Hematopoietic multipotent progenitor cell treated with erythropoietin and hydrocortisone succinate and interleukin-3 and kit ligand, for 6 days (in vitro differentiated cells): ENCODE data around the gene OGA.
"Not testable (repeated sequence)": the region's sequence is repeated elsewhere in the genome, so short reads cannot be mapped to it uniquely, and the experiment has no call there.

ENCODE experiments used
- DNase-seq: peaks from one replicate; pipeline ENCODE4 v3.0.0-alpha.2; 2015

Gene OGA

DNA sequence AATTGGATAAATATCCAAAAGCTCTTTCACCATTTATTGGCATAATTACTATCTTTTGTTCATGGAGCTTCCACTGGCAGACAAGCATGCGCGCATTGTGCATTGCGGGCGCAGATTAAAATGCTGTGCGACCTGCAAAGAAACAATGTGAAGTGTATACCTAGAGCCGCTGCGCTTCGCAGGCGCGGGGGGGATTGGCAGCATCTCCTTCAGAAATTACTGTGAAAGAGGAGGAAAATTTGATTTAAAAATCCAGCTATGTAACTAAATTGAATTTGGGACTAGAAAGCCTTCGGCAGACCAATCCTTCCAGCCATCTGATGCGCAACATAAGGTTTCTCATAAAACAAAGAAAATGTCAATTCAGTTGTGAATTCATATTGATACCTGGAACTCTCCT is 24.7 kb downstream of the OGA start:
- no peak for DNase-seq

DNA sequence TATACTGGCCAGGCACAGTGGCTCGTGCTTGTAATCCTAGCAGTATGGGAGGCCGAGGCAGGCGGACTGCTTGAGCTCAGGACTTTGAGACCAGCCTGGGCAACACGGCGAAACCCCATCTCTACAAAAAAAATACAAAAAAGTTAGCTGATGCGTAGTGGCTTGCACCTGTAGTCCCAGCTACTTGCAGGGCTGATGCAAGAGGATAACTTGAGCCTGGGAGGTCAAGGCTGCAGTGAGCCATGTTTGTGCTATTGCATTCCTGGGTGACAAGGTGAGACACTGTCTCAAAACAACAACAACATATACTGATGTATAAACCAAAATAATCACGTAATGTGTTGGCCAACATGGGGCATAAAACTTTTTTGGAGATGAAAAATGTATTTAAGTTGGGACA is 28.6 kb downstream of the OGA start:
- no peak for DNase-seq

DNA sequence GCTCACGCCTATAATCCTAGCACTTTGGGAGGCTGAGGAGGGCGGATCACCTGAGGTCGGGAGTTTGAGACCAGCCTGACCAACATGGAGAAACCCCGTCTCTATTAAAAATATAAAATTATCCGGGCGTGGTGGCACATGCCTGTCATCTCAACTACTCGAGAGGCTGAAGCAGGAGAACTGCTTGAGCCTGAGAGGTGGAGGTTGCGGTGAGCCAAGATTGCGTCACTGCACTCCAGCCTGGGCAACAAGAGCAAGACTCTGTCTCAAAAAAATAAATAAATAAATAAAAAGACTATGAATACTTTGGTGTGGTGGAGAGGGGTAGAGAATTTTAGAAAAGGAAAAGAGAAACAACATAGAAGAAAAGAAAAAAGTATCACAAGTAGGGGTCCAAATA is 29.0 kb downstream of the OGA start:
- not testable (repeated sequence) for DNase-seq

DNA sequence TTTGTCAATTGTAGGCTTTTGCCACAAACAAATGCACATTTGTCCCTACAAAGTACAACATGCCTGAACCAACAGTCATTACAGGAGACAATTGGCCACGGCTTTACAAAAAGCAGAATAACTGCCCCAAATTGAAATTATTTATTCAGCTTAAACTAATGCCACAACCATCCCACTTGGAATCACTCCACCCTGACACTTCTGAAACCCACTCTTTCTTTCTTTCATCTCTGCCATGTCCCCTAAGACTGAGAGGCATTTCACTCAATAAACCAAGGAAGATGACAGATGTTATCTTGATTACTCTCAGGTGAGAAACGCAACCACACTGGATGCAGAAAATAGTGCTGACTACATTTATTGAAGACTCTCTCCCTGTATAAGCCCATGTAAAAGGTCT is 32.4 kb downstream of the OGA start:
- no peak for DNase-seq

DNA sequence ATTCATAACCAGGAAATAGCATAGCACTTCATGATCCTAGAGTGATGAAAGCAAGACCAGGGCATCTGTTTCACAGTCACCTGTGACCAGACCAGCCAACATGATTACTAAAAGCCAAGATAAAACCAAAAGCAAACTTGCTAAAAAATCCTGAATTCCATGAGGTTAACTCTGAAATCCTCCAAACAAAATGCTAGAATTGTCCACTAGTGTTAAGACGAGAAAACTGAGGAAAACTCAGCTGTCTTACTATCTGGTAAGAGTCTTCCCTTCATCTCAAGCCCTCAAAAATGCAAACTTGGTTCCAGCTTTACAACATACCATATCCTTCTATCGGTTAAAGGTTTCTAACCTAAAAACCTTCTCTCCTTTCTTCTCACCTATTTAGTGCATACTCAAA is 33.7 kb downstream of the OGA start:
- no peak for DNase-seq

DNA sequence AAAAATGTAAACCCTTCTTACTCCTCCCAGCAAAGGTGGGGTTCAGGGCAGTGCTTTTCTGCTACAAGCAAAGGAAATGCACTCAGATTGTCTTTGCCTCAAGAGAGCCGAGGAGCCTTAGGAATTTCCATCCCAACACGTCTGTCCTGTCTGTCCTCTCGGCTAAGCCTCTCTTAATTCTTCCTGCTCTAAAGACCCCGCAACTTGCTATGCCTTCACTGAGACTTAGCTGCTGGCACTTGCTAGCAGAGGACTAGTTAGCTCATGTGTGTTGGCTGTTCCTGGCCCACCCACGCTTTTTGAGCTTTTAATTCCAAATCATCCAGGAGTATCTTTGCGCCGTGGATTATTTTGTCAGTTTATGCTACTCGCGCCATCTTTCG is 34.5 kb downstream of the OGA start:
- DNase-seq: no peak

DNA sequence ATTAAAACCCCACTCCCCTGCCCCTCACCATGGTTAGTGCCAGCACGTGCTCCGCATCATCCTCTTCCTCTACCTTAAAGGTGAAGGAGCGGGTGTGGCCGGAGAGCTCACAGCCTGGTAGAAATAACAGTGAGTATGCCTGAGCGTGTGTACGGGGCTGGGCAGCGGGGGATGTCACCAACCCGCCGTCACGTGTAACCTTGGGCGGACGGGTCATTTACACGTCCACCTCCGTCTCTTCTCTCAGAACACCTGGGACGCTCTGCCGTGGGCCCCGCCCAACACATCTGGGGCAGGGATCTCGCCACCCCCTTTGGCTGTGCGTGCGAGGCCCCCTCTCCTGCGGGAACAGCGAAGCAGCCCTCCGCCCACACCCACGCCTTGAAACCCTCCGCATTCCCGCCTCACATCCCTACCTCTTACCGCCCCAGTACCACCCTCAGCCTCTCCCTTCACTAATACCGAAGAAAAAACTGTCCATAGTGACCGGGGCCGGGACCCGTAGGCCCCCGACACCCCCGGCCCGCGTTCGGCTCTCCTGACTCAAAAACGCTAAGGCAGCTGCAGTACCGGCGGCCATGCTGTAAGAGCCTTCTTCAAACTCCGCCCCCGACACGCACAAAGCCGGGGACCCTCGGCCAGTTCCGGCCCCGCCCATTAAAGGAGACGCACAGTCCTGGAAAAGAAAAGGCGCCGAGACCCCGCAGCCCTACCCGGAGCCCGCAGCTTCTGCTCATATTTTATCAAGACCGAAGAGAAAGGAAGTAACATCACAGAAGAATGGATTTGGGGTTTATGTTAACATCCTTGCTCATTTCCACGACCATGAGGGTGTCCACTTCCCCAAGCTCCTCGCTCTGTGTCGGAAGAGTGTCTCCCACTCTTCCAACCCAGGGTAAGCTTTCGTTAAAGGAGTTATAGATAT is 35.2 kb downstream of the OGA start, which contains the start of gene NPM3:
NPM3 (minus strand) TSS at position 636 of the 925 bp plus-strand sequence; CDS start at position 580, 56 bp downstream.
- peak; percentile 94 for DNase-seq

DNA sequence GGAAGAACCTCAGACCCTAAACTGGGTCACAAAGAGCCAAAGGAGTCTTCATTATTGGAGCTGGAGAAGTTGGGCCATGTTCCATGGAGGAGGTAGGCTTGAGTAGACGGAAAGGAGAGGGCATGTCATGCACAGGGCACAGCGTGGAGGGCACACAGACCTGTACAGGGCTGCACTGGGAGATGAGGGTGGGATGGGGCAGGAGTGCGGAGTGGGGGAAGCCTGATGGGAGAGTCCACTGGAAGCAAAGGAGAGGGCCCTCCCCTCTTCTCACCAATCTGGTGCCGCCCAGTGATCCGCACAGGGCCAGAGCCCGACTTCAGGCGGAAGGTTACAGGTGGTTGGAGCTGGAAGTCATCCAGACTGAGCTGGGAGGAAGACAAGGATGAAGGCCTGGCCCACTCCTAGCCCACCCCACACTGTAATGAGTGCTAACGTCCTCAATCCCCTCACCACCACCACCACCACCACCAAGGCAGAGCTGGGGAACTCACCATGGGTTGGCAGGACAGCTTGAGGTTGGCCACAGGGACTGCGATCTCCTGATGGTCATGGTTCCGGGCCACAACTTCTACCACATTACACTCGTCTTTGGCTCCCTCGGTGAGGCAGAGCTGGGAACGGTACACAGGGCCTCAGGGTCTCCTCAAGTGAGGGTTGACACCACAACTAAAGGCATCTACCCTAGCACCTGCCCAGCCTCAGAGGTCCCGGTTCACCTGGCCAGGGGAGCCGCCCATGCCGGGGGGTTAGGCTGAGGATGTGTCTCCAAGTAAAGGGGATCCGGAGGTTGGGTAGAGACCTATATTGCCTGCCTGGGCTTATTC is 36.0 kb downstream of the OGA start:
- DNase-seq: no peak

DNA sequence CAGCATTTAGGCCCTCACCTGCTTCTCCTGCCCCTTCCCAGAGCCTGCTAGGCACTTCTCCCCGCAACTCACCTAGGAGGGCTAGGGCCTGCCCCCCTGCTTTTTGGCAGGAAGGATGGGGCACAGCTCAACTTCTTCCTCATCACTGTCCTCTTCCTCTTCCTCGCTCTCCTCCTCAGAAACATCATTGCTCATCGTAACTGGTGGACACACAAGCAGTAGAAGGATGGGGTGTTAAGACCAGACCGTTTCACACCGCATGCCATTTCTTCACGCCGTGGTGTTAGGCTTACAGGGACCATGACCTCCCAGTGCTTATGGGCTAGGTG is 36.6 kb downstream of the OGA start:
- no peak for DNase-seq

DNA sequence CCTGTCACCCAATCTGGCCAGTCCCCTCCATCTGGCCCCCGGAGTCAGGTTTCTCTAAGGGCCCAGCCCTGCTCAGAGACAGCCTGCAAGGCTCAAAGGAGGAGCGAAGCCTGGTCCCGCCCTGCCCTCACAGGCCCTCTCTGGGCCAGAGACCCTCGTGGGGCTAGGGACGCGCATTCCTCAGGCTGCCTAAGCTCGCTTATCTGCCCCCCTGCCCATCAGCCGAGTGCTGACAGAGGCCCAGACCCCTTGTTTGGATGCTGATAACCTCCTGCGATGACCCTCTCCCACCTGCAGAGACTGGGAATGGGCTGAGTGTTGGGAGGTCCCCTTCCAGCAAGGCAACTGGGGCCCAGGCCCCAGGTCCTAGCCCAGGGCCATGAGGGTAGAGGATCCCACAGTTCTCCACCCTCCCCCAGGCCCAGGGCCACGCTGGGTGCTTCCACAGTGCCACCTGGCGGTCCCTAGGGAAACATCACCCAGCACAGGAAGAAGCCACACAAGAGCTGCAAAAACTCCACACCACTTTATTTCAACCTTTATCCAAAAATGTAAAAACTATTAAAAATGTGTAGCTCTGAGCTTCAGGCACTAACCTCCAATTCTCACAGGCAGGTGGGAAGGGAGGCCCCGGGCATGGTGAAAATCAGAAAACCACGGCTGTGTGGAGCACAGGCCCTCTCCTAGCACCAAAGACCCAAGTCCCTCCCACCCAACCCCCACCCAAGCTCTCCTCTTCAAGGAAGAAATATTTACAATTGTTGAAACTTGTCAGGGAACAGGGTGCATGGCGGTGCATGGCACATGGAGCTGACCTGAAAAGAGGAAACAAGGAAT is 37.2 kb downstream of the OGA start:
- DNase-seq: peak; percentile 84

DNA sequence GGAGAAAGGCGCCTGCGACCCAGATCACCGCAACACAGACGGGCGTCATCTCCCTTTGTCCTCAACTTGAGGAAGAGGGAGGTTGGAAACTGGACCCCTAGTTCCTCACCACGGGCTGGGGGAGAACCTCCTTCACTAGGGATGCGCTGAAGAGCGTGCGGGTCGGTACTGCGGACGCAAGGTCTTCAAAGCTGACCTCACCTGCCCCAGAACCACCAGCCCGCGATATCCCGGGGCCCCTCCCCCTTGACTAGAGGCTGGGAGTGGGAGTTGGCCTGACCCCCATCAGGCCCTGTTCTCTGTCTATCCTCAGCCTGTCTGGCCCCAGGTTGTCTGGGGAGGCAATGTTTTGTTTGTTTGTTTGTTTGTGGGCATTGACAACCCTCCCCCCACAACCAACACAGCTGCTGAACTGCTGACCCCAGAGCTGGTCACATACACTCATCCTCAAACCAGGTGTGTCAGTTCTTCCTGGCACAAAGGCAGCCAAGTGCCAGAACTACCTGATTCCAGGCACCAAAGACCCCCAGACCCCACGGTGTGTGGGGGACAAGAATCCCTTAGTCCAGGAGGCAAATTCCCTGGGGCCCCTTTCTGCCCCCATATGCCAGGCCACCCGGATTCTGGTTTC is 37.9 kb downstream of the OGA start:
- no peak for DNase-seq

DNA sequence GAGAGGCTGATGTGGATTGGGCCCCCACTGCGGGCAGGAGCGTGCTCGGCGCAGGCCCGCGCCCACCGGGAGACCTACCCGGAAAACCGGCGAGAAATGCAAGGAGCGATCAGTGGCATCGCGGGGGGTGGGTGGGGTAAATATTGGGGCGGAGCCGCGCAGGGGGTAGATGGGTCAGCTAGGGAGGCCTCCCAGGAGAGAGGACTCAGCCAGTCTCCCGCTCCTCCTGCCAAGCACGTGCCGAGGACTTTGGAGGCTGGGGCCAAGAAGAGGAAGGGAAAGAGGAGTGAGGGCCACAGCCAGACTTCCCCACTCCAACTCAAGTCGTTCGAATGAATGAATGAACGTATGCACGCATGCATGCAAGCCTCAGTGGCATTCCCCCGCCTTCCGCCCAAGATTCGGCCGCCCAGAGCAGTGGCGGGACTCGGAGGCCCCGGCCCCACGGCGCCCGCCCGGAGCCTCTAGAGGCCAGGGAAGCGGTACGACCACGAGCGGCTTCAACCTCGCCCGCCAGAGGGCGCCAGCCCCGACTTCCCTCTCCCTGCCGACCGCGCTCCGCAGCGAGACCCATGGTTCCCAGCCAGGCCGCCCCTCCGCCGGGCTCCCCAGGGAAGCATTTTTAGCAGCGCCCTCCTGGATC is 38.6 kb downstream of the OGA start:
- DNase-seq: peak; percentile 86

DNA sequence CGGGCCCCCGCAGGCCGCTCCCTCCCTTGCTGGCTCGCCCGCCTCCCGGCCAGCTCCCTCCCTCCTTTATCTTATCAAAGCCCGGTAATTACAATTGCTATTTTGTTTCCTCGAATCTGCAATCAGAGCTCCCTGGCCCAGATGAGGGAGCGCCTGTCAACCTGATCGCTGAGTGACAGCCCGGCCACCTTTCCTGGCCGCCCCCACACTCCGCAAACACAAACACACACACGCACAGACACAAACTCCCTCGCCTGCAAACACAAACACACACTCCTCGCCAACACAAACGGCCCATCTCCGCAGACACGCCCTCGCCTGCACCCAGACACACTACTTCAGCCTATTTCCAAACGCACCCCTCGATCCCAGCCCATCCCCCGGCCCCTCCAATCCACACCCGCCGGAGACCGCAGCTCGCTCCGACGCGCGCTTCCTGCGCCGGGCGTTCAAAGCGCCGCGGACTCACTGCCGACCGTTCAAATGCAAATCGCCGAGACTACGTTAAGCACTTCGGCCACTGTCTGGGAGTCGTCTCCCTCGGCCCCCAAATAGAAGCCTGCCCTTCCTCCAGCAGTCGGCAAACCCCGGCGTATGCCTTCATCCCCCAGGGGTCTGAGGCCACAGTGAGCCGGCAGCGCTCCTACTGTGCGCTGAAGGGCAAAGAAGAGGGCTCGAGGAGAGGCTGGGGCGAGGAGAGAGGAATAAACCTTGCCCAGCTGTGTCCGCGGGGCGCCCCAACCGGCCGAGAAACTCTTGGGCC is 39.3 kb downstream of the OGA start:
- peak; percentile 65 for DNase-seq

DNA sequence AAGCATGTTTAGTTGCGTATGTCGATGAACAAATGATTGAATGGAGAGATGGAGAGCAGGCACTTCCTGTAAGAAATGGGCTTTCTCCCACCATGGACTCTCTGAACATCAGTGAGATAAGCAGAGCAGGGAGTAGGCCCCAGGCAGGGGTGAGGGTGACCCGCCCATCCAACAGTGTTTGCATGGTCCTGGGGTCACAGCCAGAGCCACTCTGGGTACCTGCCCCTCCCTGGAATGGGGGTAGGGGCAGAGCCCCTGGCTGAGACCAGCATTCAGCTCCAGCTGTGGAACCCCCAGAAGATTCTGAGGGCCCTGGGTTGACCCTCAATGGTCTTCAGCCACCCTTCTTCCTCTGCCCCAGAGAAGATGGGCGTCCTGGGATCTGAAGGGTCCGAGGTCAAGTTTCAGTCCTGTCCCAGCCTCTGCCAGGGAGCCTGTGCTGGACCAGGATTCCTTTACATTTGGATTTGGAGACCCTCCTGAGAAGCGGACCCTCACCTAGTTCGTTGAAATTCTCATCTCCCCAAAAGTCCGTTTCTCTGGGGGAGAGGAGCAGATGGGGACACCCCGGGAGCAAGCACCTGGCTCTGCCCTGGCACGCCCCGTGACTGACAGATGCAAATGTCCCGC is 40.0 kb downstream of the OGA start:
- no peak for DNase-seq

DNA sequence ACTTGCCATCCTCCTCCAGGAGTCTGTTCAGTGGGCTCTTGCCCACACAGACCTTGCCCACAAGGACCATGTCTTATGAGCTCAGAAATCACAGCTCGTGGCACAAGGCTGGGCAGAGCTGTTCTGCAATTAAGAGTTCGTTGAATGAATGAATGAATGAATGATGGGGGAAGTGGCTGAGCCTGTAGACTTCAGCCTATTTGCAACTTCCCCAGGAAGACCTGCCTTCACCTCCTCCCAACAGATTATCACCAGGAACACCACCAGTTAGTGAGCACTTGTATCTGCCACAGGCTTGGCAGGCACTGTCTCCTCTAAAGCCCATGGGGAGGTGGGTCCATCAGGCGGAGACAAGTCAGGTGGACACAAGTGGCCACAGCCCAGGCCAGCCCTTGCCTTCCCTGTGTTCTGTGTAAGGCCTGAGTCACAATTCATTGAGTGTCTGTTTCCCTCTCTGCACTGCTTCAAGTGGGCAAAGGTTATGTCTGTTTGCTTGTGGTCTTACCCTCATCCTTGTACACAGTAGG is 40.6 kb downstream of the OGA start:
- DNase-seq: no peak

DNA sequence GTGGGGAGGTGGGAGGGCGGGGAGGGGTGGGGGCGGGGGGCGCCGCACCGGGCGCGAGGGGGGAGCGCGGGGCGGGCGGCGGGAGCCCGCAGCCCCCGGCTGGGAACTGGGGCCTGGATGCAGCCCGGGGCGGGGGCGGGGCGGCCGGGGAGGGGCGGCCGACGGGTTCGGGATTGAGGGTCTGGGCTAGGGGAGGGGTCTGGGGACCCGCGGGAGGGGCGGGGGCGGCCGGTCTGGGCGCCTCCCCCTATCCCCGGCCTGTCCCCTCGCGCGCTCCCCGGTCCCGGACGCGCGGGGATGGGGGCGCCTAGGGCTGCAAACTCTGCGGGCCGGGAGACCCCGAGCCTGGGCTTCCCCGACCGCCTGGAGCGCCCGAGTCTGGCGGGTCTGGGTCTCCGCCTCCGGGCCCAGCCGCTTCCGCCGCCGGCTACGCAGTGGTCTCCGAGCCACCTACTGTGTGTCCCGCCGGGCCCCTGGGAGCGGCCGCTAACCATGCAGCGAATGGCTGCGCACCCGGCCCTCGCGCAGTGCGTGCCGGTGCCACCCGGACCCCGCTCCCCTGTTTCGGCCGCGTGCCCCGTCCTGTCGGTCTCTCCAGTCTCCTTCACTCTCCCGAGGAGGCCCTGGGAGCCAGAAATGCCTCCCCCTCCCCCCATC is 42.0 kb downstream of the OGA start:
- DNase-seq: no peak

DNA sequence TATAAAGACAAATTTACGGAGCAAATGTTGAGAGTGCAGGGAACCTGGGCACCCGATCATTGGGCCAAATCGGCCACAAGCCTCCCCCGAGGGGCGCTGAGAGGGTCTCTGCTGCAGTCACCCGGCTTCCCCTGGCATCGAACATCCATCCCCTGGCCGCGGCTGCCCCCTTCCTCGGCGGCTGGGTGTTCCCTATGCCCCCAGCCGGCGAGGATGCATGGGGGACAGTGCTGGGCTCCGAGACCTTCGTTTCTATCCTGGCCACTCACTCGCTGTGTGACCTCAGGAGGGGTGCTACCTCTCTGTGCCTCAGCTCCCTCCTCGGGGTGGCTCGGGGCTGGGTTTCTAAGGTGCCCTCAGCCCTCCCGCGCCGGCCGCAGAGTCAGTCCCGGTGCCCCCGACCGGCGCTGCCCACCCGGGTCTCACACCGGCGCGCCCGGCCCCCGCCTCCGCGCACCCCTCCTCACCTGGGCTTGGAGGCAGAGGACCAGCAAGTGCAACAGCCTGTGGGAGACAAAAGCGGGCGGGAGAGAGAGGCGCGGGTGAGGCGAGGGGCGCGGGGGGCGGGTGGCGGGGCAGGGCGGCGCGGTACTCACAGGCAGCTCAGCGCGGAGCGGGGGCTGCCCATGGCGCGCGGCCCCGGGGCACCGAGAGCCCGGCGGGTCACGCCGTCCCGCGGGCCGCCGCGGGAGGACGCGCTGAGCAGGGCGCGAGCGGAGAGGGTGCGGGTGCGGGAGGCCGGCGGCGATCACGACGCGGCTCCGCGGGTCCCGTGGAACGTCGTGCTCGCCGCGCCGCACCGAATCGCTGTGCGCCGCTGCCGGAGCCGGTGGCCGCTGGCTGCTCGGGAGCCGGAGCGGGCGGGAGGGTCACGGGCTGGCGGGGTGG is 42.7 kb downstream of the OGA start, which contains the start of gene FGF8:
FGF8 (minus strand) TSS at position 842 of the 888 bp plus-strand sequence; CDS start at position 628, 214 bp downstream.
- no peak for DNase-seq

DNA sequence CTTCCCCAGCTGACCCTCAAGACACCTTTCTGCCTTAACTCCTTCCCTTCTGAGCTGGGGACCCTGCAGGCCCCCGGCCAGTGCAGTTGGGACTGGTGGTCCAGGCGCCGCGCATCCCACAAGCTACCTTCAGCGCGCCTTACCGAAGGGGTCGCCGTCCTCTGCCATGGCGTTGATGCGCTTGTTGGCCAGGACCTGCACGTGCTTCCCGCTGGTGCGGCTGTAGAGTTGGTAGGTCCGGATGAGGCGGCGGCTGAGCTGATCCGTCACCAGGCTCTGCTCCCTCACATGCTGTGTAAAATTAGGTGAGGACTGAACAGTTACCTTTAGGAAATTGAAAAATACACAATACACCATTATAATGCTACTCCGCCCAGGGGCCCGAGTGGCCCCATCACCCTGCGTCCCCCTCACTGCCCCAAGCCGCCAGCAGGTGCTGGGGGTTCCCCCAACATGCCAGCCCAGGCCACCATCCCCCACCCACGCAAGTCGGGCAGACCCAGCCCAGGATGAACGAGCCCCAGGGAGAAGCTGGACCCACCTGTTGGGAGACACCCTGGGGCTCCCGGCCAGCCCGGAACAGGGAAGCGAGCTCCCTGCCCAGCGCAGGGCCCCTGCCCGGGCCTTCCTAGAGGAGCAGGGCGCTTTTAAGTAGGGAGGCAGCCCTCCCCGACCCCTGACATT is 43.5 kb downstream of the OGA start:
- DNase-seq: no peak
